Activated T-helper 1 cell treated with anti-CD3 and anti-CD28 coated beads, Interleukin-12 subunit alpha, Interleukin-12 subunit beta, Interleukin-2, Interleukin-4 antibody, amounts not matched to agents 30 ng/mL and 10 ng/mL and 1 ng/mL, durations not matched to agents 14 hours and 24 hours and 36 hours (primary cell): ENCODE results near the gene ACTBL2. TPM values are rescaled to one million over a fixed set of nuclear protein-coding genes. Genes with fewer than 3 reads are reported as not detected.
"Not testable (repeated sequence)": the region's sequence is repeated elsewhere in the genome, so short reads cannot be mapped to it uniquely, and the experiment has no call there.

Experiments used
- DNase-seq: peaks from one replicate; pipeline ENCODE4 v3.0.0; 2021; ENCODE audit warnings: low spot score
- H3K27ac Mint-ChIP-seq: one replicate; pipeline ENCODE4 v1.8.0; 2021; ENCODE audit warnings: mild to moderate bottlenecking, mixed read lengths
- H3K27me3 Mint-ChIP-seq: one replicate; pipeline ENCODE4 v1.8.0; 2022; ENCODE audit warnings: mild to moderate bottlenecking, moderate library complexity, mixed read lengths; ENCODE audit not compliant: insufficient read depth
- H3K36me3 Mint-ChIP-seq: one replicate; pipeline ENCODE4 v1.8.0; 2021; ENCODE audit warnings: low read depth, mixed read lengths
- H3K4me1 Mint-ChIP-seq: one replicate; pipeline ENCODE4 v1.8.0; 2021; ENCODE audit warnings: low read depth, mixed read lengths
- H3K4me3 Mint-ChIP-seq: one replicate; pipeline ENCODE4 v1.8.0; 2021; ENCODE audit warnings: mild to moderate bottlenecking, moderate library complexity, mixed read lengths
- H3K9me3 Mint-ChIP-seq: one replicate; pipeline ENCODE4 v1.8.0; 2021; ENCODE audit warnings: mixed read lengths
- intact Hi-C: fragments of 100-400 bp; cut with micrococcal nuclease; formaldehyde crosslinking; loops from one replicate; pipeline ENCODE4 v1.15.1; 2024
- total RNA-seq: library from RNA; stranded (reverse); gene quantifications from 2 replicates; pipeline ENCODE4 v1.2.3, GENCODE V29; 2022

ACTBL2 gene
- total RNA-seq, 1 donor from 2014 or later = not detected

GRCh38 chr5:57486027-57486602, 3.5 kb upstream of the ACTBL2 start:
- Mint-ChIP-seq H3K27me3 (peaks cover 7% of the 10 kb centered on the region), H3K36me3 (no peaks in the 10 kb centered on the region), H3K4me3 (no peak overlapping the region), H3K27ac (no peak overlapping the region), H3K4me1 (no peaks in the 10 kb centered on the region), H3K9me3 (no peaks in the 10 kb centered on the region)
- intact Hi-C loops = no loop called here
- DNase-seq = no peak

DNA sequence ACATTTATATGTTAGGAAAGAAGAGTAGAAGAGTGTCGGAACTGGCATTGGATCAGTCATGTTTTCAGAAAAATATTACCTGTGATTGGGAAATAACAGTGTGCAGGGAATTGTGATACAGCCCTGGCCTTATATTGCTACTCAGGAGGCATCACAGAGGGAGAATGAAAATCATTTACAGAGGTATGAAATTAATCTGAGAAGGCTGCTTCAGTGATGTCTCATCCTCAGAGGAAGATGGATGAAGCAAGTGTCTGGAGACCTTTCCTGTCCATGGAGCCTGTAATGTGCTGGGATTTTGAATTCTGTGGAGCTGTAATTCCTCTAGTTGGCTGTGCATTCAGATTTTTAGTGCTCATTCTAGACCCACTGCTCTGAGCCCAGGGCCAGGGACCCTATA, 3.8 kb downstream of the ACTBL2 start:
- intact Hi-C loops = no loop called here
- Mint-ChIP-seq H3K4me1 (no peaks in the 10 kb centered on the region), H3K27me3 (peaks cover 2% of the 10 kb centered on the region), H3K9me3 (no peaks in the 10 kb centered on the region), H3K4me3 (no peak overlapping the region), H3K36me3 (no peaks in the 10 kb centered on the region), H3K27ac (no peak overlapping the region)
- DNase-seq = no peak

GRCh38 chr5:57476601-57477056, 6.0 kb downstream of the ACTBL2 start:
- Mint-ChIP-seq H3K27me3 (no peaks in the 10 kb centered on the region), H3K4me3 (no peak overlapping the region), H3K9me3 (no peaks in the 10 kb centered on the region), H3K27ac (no peak overlapping the region), H3K4me1 (no peaks in the 10 kb centered on the region), H3K36me3 (no peaks in the 10 kb centered on the region)
- intact Hi-C loops = no loop called here
- DNase-seq = no peak

DNA sequence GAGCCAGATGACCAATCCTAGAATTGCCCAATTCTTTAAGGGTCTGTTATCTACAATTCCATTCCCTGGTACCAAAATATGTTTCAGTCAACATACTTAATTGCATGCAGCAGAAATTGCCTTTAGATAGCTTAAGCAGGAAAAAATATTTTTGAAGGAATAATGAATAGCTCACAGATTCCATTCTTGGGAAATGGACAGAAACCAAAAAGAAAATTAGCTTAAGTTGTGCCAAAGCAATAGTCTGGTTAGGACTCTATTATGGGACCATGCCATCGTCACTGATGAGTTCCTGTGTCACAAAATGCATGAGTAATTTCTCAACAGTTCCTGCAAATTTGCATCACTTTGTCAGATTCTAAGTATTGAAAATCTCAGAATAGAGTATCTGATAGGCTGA, 12.3 kb downstream of the ACTBL2 start:
- H3K4me1 Mint-ChIP-seq = no peaks in the 10 kb centered on the region
- DNase-seq = no peak
- peaks cover 14% of the 10 kb centered on the region for H3K27me3 Mint-ChIP-seq
- intact Hi-C loops = no loop called here
- H3K4me3 Mint-ChIP-seq = no peak overlapping the region
- H3K9me3 Mint-ChIP-seq = no peaks in the 10 kb centered on the region
- no peaks in the 10 kb centered on the region for H3K36me3 Mint-ChIP-seq
- H3K27ac Mint-ChIP-seq = no peak overlapping the region

DNA sequence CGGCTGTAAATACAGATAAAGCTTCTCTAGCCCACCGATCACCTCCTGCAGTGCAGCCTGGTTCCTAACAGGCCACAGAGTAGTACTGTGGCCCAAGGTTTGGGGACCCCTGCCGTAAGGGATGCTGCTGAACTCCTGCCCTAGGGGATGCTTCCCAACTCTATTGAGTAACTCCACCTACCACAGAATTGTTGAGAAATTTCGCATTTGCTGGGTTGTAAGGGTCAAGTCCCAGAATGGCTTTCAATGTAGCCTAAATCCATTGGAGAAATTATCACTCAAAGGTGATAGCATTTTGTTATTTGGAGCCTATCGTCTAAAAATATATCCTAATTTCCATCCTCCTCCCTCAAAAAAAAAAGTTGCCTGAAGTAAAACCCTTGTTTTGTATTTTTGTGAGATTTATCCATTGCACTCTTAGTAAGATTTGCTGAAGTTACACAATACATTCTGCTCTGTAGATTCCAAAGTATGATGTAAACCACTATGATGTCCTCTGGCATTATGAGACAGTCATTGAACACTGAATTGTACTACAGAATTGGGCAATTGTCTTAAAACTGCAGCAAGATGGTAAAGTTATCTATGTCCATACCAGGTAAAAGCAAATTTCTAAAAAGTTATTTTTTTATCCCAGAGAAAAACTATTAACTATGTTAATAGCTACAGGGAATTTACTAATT, 14.0 kb downstream of the ACTBL2 start:
- no peak overlapping the region for H3K4me3 Mint-ChIP-seq
- no peaks in the 10 kb centered on the region for H3K9me3 Mint-ChIP-seq
- H3K27me3 Mint-ChIP-seq = peaks cover 17% of the 10 kb centered on the region
- no peaks in the 10 kb centered on the region for H3K4me1 Mint-ChIP-seq
- no peaks in the 10 kb centered on the region for H3K36me3 Mint-ChIP-seq
- intact Hi-C loops = no loop called here
- no peak overlapping the region for H3K27ac Mint-ChIP-seq
- no peak for DNase-seq

DNA sequence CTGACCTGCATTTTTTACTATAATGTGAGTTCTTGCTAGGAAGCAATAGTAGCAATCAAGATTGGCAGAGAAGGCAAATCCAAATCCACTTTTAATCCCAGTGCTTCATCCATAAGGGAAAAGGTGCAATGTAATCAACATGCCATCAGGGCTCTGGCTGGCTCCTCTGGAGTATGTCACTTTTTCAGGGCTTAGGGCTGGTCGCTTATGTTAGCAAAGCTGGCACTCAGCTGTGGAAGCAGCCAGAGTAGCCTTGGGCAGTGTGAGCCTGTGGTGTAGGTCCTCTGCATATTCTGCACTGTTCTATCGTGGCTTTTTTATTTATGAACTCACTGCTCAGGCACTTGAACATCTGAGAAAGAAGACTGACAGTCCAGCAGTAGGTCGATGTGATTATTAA, 16.1 kb downstream of the ACTBL2 start:
- Mint-ChIP-seq H3K9me3 (no peaks in the 10 kb centered on the region), H3K27me3 (peaks cover 17% of the 10 kb centered on the region), H3K4me3 (no peak overlapping the region), H3K4me1 (no peaks in the 10 kb centered on the region), H3K36me3 (no peaks in the 10 kb centered on the region), H3K27ac (no peak overlapping the region)
- DNase-seq = no peak
- intact Hi-C loops = no loop called here

DNA sequence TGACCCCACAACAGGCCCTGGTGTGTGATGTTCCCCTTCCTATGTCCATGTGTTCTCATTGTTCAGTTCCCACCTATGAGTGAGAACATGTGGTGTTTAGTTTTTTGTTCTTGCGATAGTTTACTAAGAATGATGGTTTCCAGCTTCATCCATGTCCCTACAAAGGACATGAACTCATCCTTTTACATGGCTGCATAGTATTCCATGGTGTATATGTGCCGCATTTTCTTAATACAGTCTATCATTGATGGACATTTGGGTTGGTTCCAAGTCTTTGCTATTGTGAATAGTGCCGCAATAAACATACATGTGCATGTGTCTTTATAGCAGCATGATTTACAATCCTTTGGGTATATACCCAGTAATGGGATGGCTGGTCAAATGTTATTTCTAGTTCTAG, 22.6 kb downstream of the ACTBL2 start:
- H3K4me1 Mint-ChIP-seq, H3K9me3 Mint-ChIP-seq, H3K27me3 Mint-ChIP-seq, DNase-seq, H3K27ac Mint-ChIP-seq, H3K36me3 Mint-ChIP-seq, H3K4me3 Mint-ChIP-seq, intact Hi-C loops: not testable (repeated sequence)

- Mint-ChIP-seq H3K4me1 (no peaks in the 10 kb centered on the region), H3K27me3 (peaks cover 6% of the 10 kb centered on the region)
- intact Hi-C loops = no loop called here
Measured at GRCh38 chr5:57458443-57458842, 24.2 kb downstream of the ACTBL2 start.

GRCh38 chr5:57456531-57457135, 26.0 kb downstream of the ACTBL2 start:
- Mint-ChIP-seq H3K4me1 (no peaks in the 10 kb centered on the region), H3K9me3 (no peaks in the 10 kb centered on the region), H3K27ac (no peak overlapping the region), H3K27me3 (peaks cover 8% of the 10 kb centered on the region), H3K36me3 (no peaks in the 10 kb centered on the region), H3K4me3 (no peak overlapping the region)
- intact Hi-C loops = no loop called here
- DNase-seq = no peak

More at GRCh38 chr5:57458443-57458842, 24.2 kb downstream of the ACTBL2 start:
- no peaks in the 10 kb centered on the region for H3K9me3 Mint-ChIP-seq
- H3K4me3 Mint-ChIP-seq = no peak overlapping the region
- no peak for DNase-seq
- no peak overlapping the region for H3K27ac Mint-ChIP-seq
- no peaks in the 10 kb centered on the region for H3K36me3 Mint-ChIP-seq

- Mint-ChIP-seq H3K36me3 (no peaks in the 10 kb centered on the region), H3K4me1 (no peaks in the 10 kb centered on the region), H3K9me3 (no peaks in the 10 kb centered on the region), H3K27ac (no peak overlapping the region), H3K27me3 (peaks cover 4% of the 10 kb centered on the region), H3K4me3 (no peak overlapping the region)
- no peak for DNase-seq
- intact Hi-C loops = no loop called here
Measured at GRCh38 chr5:57455511-57456455, 26.8 kb downstream of the ACTBL2 start.

DNA sequence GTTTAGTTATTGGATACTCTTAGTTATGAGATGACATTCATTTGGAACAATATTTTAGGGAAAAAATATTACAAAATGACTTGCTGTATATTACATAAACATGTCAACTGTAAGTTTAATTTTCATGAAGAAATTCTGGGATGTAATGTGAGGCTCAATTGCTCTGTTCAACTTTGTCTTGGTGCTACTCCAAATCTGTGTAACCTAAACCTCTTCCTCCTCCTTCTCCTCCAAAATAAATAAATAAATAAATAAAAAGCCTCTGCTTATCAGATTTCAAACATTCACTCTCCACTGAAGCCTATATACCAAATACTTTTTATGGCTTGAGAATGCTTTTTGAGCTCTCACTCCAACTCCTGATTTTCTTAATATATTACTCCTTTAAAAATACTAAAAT, 27.7 kb downstream of the ACTBL2 start:
- intact Hi-C loops = no loop called here
- Mint-ChIP-seq H3K27me3 (peaks cover 4% of the 10 kb centered on the region), H3K36me3 (no peaks in the 10 kb centered on the region), H3K4me3 (no peak overlapping the region), H3K27ac (no peak overlapping the region), H3K9me3 (no peaks in the 10 kb centered on the region), H3K4me1 (no peaks in the 10 kb centered on the region)
- no peak for DNase-seq

- Mint-ChIP-seq H3K4me3 (no peak overlapping the region), H3K9me3 (no peaks in the 10 kb centered on the region), H3K4me1 (no peaks in the 10 kb centered on the region), H3K36me3 (no peaks in the 10 kb centered on the region), H3K27ac (no peak overlapping the region), H3K27me3 (peaks cover 2% of the 10 kb centered on the region)
- intact Hi-C loops = no loop called here
- no peak for DNase-seq
Measured at GRCh38 chr5:57453728-57454127, 28.9 kb downstream of the ACTBL2 start.

DNA sequence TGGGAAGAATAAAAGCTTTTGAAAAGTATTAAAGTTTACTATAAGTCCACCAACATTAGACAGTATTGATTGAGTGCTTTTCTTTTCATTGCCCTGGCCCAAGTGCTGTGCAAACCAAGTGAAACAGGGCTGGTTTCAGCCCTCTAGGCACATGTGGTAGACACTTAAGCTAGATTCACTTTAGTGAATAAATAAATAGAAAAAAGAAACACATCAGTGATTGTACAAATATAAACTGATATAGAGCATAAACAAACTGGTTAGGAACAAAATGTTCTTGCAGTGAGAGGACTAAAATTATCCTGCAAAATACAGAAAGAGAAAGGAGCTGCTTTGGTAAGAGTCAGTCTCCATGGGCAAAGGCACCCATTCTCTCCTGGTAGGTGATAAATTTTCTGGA, 29.7 kb downstream of the ACTBL2 start:
- Mint-ChIP-seq H3K9me3 (no peaks in the 10 kb centered on the region), H3K4me3 (no peak overlapping the region), H3K27me3 (peaks cover 2% of the 10 kb centered on the region), H3K36me3 (no peaks in the 10 kb centered on the region), H3K27ac (no peak overlapping the region), H3K4me1 (no peaks in the 10 kb centered on the region)
- DNase-seq = no peak
- intact Hi-C loops = no loop called here
